ENCODE data around the gene COX6A2.

COX6A2 gene

DNA sequence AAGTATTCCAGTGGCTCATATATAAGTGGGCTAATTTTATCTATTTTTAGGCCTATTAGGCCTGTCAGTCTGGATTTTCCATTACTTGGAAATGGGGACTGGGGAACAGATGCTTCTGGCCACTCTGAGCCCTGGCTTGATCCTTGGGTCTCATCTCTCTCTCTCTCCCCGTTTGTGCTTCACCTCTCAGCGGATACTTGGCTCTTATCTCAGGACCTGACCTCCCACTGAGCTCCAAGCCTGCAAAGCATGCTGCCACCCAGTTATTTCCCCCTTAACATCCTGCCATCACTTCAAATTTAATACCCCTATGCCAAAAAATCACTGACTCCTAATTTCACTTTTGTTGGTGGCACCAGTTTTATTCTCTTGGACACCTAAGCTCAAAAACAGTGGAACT lies 10.3 kb upstream of the COX6A2 start:
- TF ChIP-seq, protein P1, sequence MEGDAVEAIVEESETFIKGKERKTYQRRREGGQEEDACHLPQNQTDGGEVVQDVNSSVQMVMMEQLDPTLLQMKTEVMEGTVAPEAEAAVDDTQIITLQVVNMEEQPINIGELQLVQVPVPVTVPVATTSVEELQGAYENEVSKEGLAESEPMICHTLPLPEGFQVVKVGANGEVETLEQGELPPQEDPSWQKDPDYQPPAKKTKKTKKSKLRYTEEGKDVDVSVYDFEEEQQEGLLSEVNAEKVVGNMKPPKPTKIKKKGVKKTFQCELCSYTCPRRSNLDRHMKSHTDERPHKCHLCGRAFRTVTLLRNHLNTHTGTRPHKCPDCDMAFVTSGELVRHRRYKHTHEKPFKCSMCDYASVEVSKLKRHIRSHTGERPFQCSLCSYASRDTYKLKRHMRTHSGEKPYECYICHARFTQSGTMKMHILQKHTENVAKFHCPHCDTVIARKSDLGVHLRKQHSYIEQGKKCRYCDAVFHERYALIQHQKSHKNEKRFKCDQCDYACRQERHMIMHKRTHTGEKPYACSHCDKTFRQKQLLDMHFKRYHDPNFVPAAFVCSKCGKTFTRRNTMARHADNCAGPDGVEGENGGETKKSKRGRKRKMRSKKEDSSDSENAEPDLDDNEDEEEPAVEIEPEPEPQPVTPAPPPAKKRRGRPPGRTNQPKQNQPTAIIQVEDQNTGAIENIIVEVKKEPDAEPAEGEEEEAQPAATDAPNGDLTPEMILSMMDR (conservative IDR thresholded peaks at IDR 0.05; ENCODE audit: low read depth, low read length): no peak
- Histone ChIP-seq H3K36me3 (ENCODE audit: insufficient read depth) (no peaks in the 10 kb centered on the region), H3K4me1 (ENCODE audit: low read depth, poor library complexity, severe bottlenecking) (peaks cover 6% of the 10 kb centered on the region), H2AFZ (ENCODE audit: low read depth) (no peak overlapping the region), H3K27me3 (ENCODE audit: insufficient read depth, low read depth) (no peaks in the 10 kb centered on the region), H3K9ac (no peak overlapping the region), H3K4me2 (no peak overlapping the region), H4K20me1 (ENCODE audit: insufficient read depth) (no peaks in the 10 kb centered on the region), H3K4me3 (IDR thresholded peaks at IDR 0.05; ENCODE audit: insufficient read depth, low read depth, low read length) (no peak overlapping the region), H3K27ac (no peak overlapping the region), H3K79me2 (ENCODE audit: insufficient read depth, low read depth) (no peaks in the 10 kb centered on the region)

DNA sequence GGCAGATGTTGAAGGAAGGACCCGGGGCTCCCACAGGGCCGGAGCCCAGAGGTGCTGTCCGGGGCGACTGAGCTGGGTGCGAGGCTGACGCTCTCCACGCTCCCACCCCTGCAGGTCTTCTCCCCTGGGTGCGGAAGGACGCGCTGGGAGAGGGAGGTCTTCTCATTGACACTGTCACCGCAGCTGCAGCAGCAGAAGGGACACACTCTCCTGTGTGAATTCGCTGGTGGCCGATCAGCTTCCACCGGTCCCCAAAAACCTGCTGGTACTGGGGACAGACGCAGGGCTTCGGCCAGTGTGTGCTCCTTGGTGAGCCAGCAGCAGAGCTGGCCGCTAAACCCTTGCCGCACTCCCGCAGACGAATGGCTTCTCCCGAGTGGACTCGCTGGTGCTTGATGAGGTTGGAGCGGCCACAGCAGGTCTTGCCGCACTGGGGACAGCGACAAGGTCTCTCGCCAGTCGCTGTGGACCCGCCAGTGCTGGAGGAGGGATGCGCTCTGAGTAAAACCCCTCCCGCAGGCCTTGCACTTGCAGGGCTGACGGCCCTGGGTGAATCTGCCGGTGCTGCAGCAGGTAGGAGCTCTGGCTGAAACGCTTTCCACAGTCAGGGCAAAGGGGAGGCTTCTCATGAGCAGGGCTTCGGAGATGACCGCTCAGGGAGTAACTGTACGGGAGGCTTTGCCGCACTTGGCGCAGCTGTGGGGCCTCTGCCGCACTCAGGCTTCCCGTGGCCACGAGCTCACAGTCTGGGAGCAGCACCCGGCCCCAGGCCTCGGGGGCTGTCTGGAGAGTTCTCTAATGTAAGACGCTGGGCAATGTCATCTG lies 8.3 kb upstream of the COX6A2 start:
- Histone ChIP-seq H2AFZ (ENCODE audit: low read depth) (no peak overlapping the region), H3K4me2 (no peak overlapping the region), H3K79me2 (ENCODE audit: insufficient read depth, low read depth) (no peaks in the 10 kb centered on the region), H3K4me1 (ENCODE audit: low read depth, poor library complexity, severe bottlenecking) (peaks cover 6% of the 10 kb centered on the region), H3K27ac (no peak overlapping the region), H3K4me3 (IDR thresholded peaks at IDR 0.05; ENCODE audit: insufficient read depth, low read depth, low read length) (no peak overlapping the region), H3K27me3 (ENCODE audit: insufficient read depth, low read depth) (no peaks in the 10 kb centered on the region), H3K9ac (no peak overlapping the region), H4K20me1 (ENCODE audit: insufficient read depth) (no peaks in the 10 kb centered on the region), H3K36me3 (ENCODE audit: insufficient read depth) (no peaks in the 10 kb centered on the region)
- TF ChIP-seq, protein P1 (conservative IDR thresholded peaks at IDR 0.05; ENCODE audit: low read depth, low read length): no peak

DNA sequence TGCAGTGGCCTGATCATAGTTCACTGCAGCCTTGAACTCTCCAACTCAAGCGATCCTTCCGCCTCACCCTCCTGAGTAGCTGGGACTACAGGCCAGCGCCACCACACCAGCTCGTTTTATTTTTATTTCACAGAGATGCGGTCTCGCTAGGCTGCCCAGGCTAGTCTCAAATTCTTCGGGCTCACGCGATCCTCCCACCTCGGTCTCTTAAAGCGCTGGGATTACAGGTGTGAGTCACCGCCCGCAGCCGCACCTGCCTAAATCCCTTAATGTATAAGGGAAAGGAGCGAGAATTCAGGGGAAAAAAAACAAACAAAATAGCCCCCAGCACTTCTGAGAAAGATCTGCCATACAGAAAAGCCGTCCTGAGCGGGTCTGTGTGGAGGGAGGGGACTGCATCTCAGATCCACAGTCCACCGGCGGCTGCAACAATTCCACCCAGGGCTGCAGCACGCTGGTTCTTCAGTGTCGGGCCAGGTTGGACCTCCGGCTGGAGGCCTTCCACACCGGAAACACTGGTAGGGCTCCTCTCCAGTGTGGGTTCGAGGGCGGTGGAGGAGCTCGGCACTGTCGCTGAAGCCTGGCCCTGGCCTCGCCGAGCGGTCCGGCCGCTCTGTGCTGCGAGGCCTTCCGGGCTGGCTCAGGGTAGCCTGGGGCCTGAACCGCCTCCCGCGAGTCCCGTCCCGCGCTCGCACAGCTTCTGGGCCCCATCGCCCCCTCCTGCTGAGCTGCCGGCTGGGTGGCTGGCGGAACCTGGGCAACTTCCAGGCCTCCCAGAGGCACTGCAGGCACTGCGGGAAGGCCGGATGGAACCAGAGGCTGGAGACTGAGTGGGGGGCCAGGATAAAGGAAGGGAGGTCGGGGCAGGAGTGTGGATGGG lies 7.4 kb upstream of the COX6A2 start:
- Histone ChIP-seq H4K20me1 (ENCODE audit: insufficient read depth) (no peaks in the 10 kb centered on the region), H3K4me3 (IDR thresholded peaks at IDR 0.05; ENCODE audit: insufficient read depth, low read depth, low read length) (no peak overlapping the region), H2AFZ (ENCODE audit: low read depth) (no peak overlapping the region), H3K79me2 (ENCODE audit: insufficient read depth, low read depth) (no peaks in the 10 kb centered on the region), H3K27me3 (ENCODE audit: insufficient read depth, low read depth) (no peaks in the 10 kb centered on the region), H3K4me1 (ENCODE audit: low read depth, poor library complexity, severe bottlenecking) (peaks cover 10% of the 10 kb centered on the region), H3K27ac (no peak overlapping the region), H3K9ac (no peak overlapping the region), H3K4me2 (no peak overlapping the region), H3K36me3 (ENCODE audit: insufficient read depth) (no peaks in the 10 kb centered on the region)
- TF ChIP-seq, protein P1 (conservative IDR thresholded peaks at IDR 0.05; ENCODE audit: low read depth, low read length): no peak

DNA sequence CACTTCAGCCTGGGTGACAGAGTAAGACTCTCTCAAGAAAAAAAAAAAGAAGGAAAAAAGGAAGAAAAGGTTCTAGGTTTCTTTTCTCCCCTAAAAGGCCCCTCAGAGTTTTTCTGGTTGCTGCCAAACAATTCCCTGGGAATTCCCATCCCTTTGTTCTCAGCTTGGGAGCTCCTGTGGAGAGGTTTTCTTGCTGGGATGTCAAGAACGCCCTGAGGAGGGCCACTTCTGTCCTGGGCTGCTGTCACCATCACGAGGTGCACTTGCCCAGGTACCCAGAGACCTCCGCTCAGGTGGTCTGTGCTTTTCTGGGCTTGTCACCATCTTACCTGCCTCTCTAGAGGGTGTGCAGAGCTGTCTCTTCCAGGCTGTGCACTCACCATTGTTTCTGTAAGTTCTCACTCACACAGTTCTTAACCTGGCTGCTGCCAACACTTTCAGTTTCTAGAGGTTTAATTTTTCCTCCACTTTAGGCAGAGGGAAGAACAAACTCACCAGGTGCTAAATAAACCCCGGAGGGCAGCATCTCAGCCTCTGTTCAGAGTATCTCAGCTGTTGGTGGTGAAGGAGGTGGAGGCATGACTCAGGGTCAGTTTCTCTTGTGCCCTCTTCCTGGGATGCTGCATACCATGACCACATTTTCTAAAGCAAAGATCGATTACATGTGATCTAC lies 2.4 kb upstream of the COX6A2 start:
- Histone ChIP-seq H3K4me2 (no peak overlapping the region), H3K36me3 (ENCODE audit: insufficient read depth) (no peaks in the 10 kb centered on the region), H3K27me3 (ENCODE audit: insufficient read depth, low read depth) (no peaks in the 10 kb centered on the region), H3K4me3 (IDR thresholded peaks at IDR 0.05; ENCODE audit: insufficient read depth, low read depth, low read length) (no peak overlapping the region), H4K20me1 (ENCODE audit: insufficient read depth) (no peaks in the 10 kb centered on the region), H3K4me1 (ENCODE audit: low read depth, poor library complexity, severe bottlenecking) (peaks cover 13% of the 10 kb centered on the region), H2AFZ (ENCODE audit: low read depth) (no peak overlapping the region; the same call in 1 of the 2 replicates), H3K9ac (no peak overlapping the region), H3K79me2 (ENCODE audit: insufficient read depth, low read depth) (no peaks in the 10 kb centered on the region), H3K27ac (no peak overlapping the region)
- TF ChIP-seq, protein P1 (conservative IDR thresholded peaks at IDR 0.05; ENCODE audit: low read depth, low read length): no peak
